ENCODE measurements around the gene CDK9.
A peak's percentile ranks its signal among the peaks of the same experiment; 100 is the strongest.
"Not testable (repeated sequence)": the region's sequence is repeated elsewhere in the genome, so short reads cannot be mapped to it uniquely, and the experiment has no call there.

The CDK9 gene

GRCh38 chr9:127776924-127777289, 8.9 kb upstream of the CDK9 start:
- Histone ChIP-seq H3K4me1 (ENCODE audit: control insufficient read depth, insufficient read depth, low read length) (peaks cover 4% of the 10 kb centered on the region), H3K27me3 (ENCODE audit: control insufficient read depth, insufficient read depth, low read length) (no peaks in the 10 kb centered on the region), H3K36me3 (ENCODE audit: control insufficient read depth, insufficient read depth, low read length) (no peaks in the 10 kb centered on the region), H3K9me3 (ENCODE audit: control insufficient read depth, low read length) (no peaks in the 10 kb centered on the region), H3K4me3 (ENCODE audit: low read length) (no peak overlapping the region), H3K9ac (ENCODE audit: low read length) (no peak overlapping the region)

- Histone ChIP-seq H3K9ac (ENCODE audit: low read length) (no peak overlapping the region), H3K27me3 (ENCODE audit: control insufficient read depth, insufficient read depth, low read length) (no peaks in the 10 kb centered on the region), H3K36me3 (ENCODE audit: control insufficient read depth, insufficient read depth, low read length) (no peaks in the 10 kb centered on the region), H3K9me3 (ENCODE audit: control insufficient read depth, low read length) (no peaks in the 10 kb centered on the region), H3K4me3 (ENCODE audit: low read length) (no peak overlapping the region), H3K4me1 (ENCODE audit: control insufficient read depth, insufficient read depth, low read length) (peaks cover 4% of the 10 kb centered on the region)
Measured at GRCh38 chr9:127777368-127777980, 8.4 kb upstream of the CDK9 start.

- no peak within 1 kb of the TSS for H3K4me3 ChIP-seq (ENCODE audit: low read length)
- peaks cover 4% of the 10 kb centered on the region for H3K4me1 ChIP-seq (ENCODE audit: control insufficient read depth, insufficient read depth, low read length)
Measured at GRCh38 chr9:127778280-127779135, 7.3 kb upstream of the CDK9 start, which contains the start of gene SH2D3C. Gene SH2D3C (minus strand): TSS chr9:127778666. CDS start chr9:127778627, 39 bp downstream.

GRCh38 chr9:127779136-127779981, 6.5 kb upstream of the CDK9 start:
- Histone ChIP-seq H3K9me3 (ENCODE audit: control insufficient read depth, low read length) (no peaks in the 10 kb centered on the region), H3K4me1 (ENCODE audit: control insufficient read depth, insufficient read depth, low read length) (peaks cover 8% of the 10 kb centered on the region), H3K36me3 (ENCODE audit: control insufficient read depth, insufficient read depth, low read length) (no peaks in the 10 kb centered on the region), H3K9ac (ENCODE audit: low read length) (no peak overlapping the region), H3K27me3 (ENCODE audit: control insufficient read depth, insufficient read depth, low read length) (no peaks in the 10 kb centered on the region), H3K4me3 (ENCODE audit: low read length) (no peak overlapping the region)

More at GRCh38 chr9:127778280-127779135, 7.3 kb upstream of the CDK9 start, which contains the start of gene SH2D3C:
- Histone ChIP-seq H3K27me3 (ENCODE audit: control insufficient read depth, insufficient read depth, low read length) (no peaks in the 10 kb centered on the region), H3K36me3 (ENCODE audit: control insufficient read depth, insufficient read depth, low read length) (no peaks in the 10 kb centered on the region), H3K9me3 (ENCODE audit: control insufficient read depth, low read length) (no peaks in the 10 kb centered on the region), H3K9ac (ENCODE audit: low read length) (no peak within 1 kb of the TSS)

- Histone ChIP-seq H3K27me3 (ENCODE audit: control insufficient read depth, insufficient read depth, low read length) (no peaks in the 10 kb centered on the region), H3K4me1 (ENCODE audit: control insufficient read depth, insufficient read depth, low read length) (peaks cover 11% of the 10 kb centered on the region), H3K36me3 (ENCODE audit: control insufficient read depth, insufficient read depth, low read length) (no peaks in the 10 kb centered on the region), H3K9me3 (ENCODE audit: control insufficient read depth, low read length) (no peaks in the 10 kb centered on the region), H3K4me3 (ENCODE audit: low read length) (no peak overlapping the region), H3K9ac (ENCODE audit: low read length) (no peak overlapping the region)
Measured at GRCh38 chr9:127780126-127780885, 5.5 kb upstream of the CDK9 start.

GRCh38 chr9:127780909-127781308, 4.9 kb upstream of the CDK9 start:
- H3K27me3 ChIP-seq (ENCODE audit: control insufficient read depth, insufficient read depth, low read length); H3K9ac ChIP-seq (ENCODE audit: low read length); H3K4me3 ChIP-seq (ENCODE audit: low read length); H3K36me3 ChIP-seq (ENCODE audit: control insufficient read depth, insufficient read depth, low read length); H3K9me3 ChIP-seq (ENCODE audit: control insufficient read depth, low read length): not testable (repeated sequence)
- peaks cover 11% of the 10 kb centered on the region for H3K4me1 ChIP-seq (ENCODE audit: control insufficient read depth, insufficient read depth, low read length)

GRCh38 chr9:127781806-127782205, 4.0 kb upstream of the CDK9 start:
- Histone ChIP-seq H3K27me3 (ENCODE audit: control insufficient read depth, insufficient read depth, low read length) (no peaks in the 10 kb centered on the region), H3K9me3 (ENCODE audit: control insufficient read depth, low read length) (no peaks in the 10 kb centered on the region), H3K4me3 (ENCODE audit: low read length) (no peak overlapping the region), H3K36me3 (ENCODE audit: control insufficient read depth, insufficient read depth, low read length) (no peaks in the 10 kb centered on the region), H3K9ac (ENCODE audit: low read length) (no peak overlapping the region), H3K4me1 (ENCODE audit: control insufficient read depth, insufficient read depth, low read length) (peaks cover 11% of the 10 kb centered on the region)

- Histone ChIP-seq H3K4me1 (ENCODE audit: control insufficient read depth, insufficient read depth, low read length) (peaks cover 24% of the 10 kb centered on the region), H3K4me3 (ENCODE audit: low read length) (no peak overlapping the region), H3K9ac (ENCODE audit: low read length) (no peak overlapping the region), H3K27me3 (ENCODE audit: control insufficient read depth, insufficient read depth, low read length) (no peaks in the 10 kb centered on the region), H3K36me3 (ENCODE audit: control insufficient read depth, insufficient read depth, low read length) (peaks cover 6% of the 10 kb centered on the region), H3K9me3 (ENCODE audit: control insufficient read depth, low read length) (no peaks in the 10 kb centered on the region)
Measured at GRCh38 chr9:127783111-127784008, 2.5 kb upstream of the CDK9 start.

GRCh38 chr9:127785023-127785932, 556 bp upstream of the CDK9 start:
- Histone ChIP-seq H3K36me3 (ENCODE audit: control insufficient read depth, insufficient read depth, low read length) (peaks cover 21% of the 10 kb centered on the region), H3K4me1 (ENCODE audit: control insufficient read depth, insufficient read depth, low read length) (peaks cover 19% of the 10 kb centered on the region), H3K9me3 (ENCODE audit: control insufficient read depth, low read length) (no peaks in the 10 kb centered on the region), H3K4me3 (ENCODE audit: low read length) (peak overlapping the region; percentile 47), H3K27me3 (ENCODE audit: control insufficient read depth, insufficient read depth, low read length) (no peaks in the 10 kb centered on the region), H3K9ac (ENCODE audit: low read length) (peak overlapping the region; percentile 54)

- H3K9me3 ChIP-seq (ENCODE audit: control insufficient read depth, low read length): no peaks in the 10 kb centered on the region
- peaks cover 19% of the 10 kb centered on the region for H3K4me1 ChIP-seq (ENCODE audit: control insufficient read depth, insufficient read depth, low read length)
- peaks cover 24% of the 10 kb centered on the region for H3K36me3 ChIP-seq (ENCODE audit: control insufficient read depth, insufficient read depth, low read length)
- H3K4me3 ChIP-seq (ENCODE audit: low read length): peak overlapping the region; percentile 81
- H3K27me3 ChIP-seq (ENCODE audit: control insufficient read depth, insufficient read depth, low read length): no peaks in the 10 kb centered on the region
- peak overlapping the region; percentile 86 for H3K9ac ChIP-seq (ENCODE audit: low read length)
Measured at GRCh38 chr9:127786773-127787104, 905 bp downstream of the CDK9 start.

Data from mucosa of stomach (tissue), 1 donor.